ENCODE results near the gene AKR1C4.
"Not testable (repeated sequence)": the region's sequence is repeated elsewhere in the genome, so short reads cannot be mapped to it uniquely, and the experiment has no call there.

AKR1C4 gene

GRCh38 chr10:5184987-5185775 lies 11.5 kb upstream of the AKR1C4 start, which contains the start of gene AKR1C8:
Gene AKR1C8, minus strand, starts transcription at chr10:5185150. Its CDS starts 46 bp downstream, at chr10:5185104.
- Histone ChIP-seq H3K4me1 (ENCODE audit: insufficient read depth, low read length) (no peaks in the 10 kb centered on the region), H3K9ac (ENCODE audit: low read depth, low read length) (no peak within 1 kb of the TSS), H3K9me3 (ENCODE audit: control insufficient read depth, insufficient read depth, low read length) (no peaks in the 10 kb centered on the region), H3K36me3 (ENCODE audit: insufficient read depth, low read length) (no peaks in the 10 kb centered on the region)

- H3K9me3 ChIP-seq (ENCODE audit: control insufficient read depth, insufficient read depth, low read length), result no peaks in the 10 kb centered on the region
- no peaks in the 10 kb centered on the region for H3K36me3 ChIP-seq (ENCODE audit: insufficient read depth, low read length)
- H3K9ac ChIP-seq (ENCODE audit: low read depth, low read length), result no peak overlapping the region
- H3K4me1 ChIP-seq (ENCODE audit: insufficient read depth, low read length), result no peaks in the 10 kb centered on the region
Observed at GRCh38 chr10:5187867-5188266, 8.8 kb upstream of the AKR1C4 start.

GRCh38 chr10:5188358-5188757 lies 8.3 kb upstream of the AKR1C4 start:
- H3K4me1 ChIP-seq (ENCODE audit: insufficient read depth, low read length), result no peaks in the 10 kb centered on the region
- H3K9me3 ChIP-seq (ENCODE audit: control insufficient read depth, insufficient read depth, low read length), result no peaks in the 10 kb centered on the region
- H3K36me3 ChIP-seq (ENCODE audit: insufficient read depth, low read length), result no peaks in the 10 kb centered on the region
- no peak overlapping the region for H3K9ac ChIP-seq (ENCODE audit: low read depth, low read length)

- Histone ChIP-seq H3K4me1 (ENCODE audit: insufficient read depth, low read length) (no peaks in the 10 kb centered on the region), H3K9me3 (ENCODE audit: control insufficient read depth, insufficient read depth, low read length) (no peaks in the 10 kb centered on the region), H3K36me3 (ENCODE audit: insufficient read depth, low read length) (no peaks in the 10 kb centered on the region), H3K9ac (ENCODE audit: low read depth, low read length) (no peak overlapping the region)
Observed at GRCh38 chr10:5194431-5194830, 2.2 kb upstream of the AKR1C4 start.

GRCh38 chr10:5195727-5196374 lies 786 bp upstream of the AKR1C4 start:
- Histone ChIP-seq H3K9ac (ENCODE audit: low read depth, low read length) (no peak overlapping the region), H3K36me3 (ENCODE audit: insufficient read depth, low read length) (no peaks in the 10 kb centered on the region), H3K9me3 (ENCODE audit: control insufficient read depth, insufficient read depth, low read length) (no peaks in the 10 kb centered on the region)

GRCh38 chr10:5198386-5198785 lies 1.7 kb downstream of the AKR1C4 start:
- no peak overlapping the region for H3K9ac ChIP-seq (ENCODE audit: low read depth, low read length)
- H3K9me3 ChIP-seq (ENCODE audit: control insufficient read depth, insufficient read depth, low read length), result no peaks in the 10 kb centered on the region
- no peaks in the 10 kb centered on the region for H3K36me3 ChIP-seq (ENCODE audit: insufficient read depth, low read length)
- H3K4me1 ChIP-seq (ENCODE audit: insufficient read depth, low read length), result no peaks in the 10 kb centered on the region

More at GRCh38 chr10:5195727-5196374, 786 bp upstream of the AKR1C4 start:
- H3K4me1 ChIP-seq (ENCODE audit: insufficient read depth, low read length), result no peaks in the 10 kb centered on the region

- Histone ChIP-seq H3K9ac (ENCODE audit: low read depth, low read length) (no peak overlapping the region), H3K9me3 (ENCODE audit: control insufficient read depth, insufficient read depth, low read length) (no peaks in the 10 kb centered on the region), H3K36me3 (ENCODE audit: insufficient read depth, low read length) (no peaks in the 10 kb centered on the region)
Observed at GRCh38 chr10:5199398-5199797, 2.8 kb downstream of the AKR1C4 start.

GRCh38 chr10:5206799-5207198 lies 10.2 kb downstream of the AKR1C4 start:
- H3K9me3 ChIP-seq (ENCODE audit: control insufficient read depth, insufficient read depth, low read length), result no peaks in the 10 kb centered on the region
- no peak overlapping the region for H3K9ac ChIP-seq (ENCODE audit: low read depth, low read length)
- no peaks in the 10 kb centered on the region for H3K4me1 ChIP-seq (ENCODE audit: insufficient read depth, low read length)
- H3K36me3 ChIP-seq (ENCODE audit: insufficient read depth, low read length), result no peaks in the 10 kb centered on the region

More at GRCh38 chr10:5199398-5199797, 2.8 kb downstream of the AKR1C4 start:
- H3K4me1 ChIP-seq (ENCODE audit: insufficient read depth, low read length), result no peaks in the 10 kb centered on the region

GRCh38 chr10:5209776-5210175 lies 13.1 kb downstream of the AKR1C4 start:
- H3K9me3 ChIP-seq (ENCODE audit: control insufficient read depth, insufficient read depth, low read length); H3K4me1 ChIP-seq (ENCODE audit: insufficient read depth, low read length); H3K36me3 ChIP-seq (ENCODE audit: insufficient read depth, low read length); H3K9ac ChIP-seq (ENCODE audit: low read depth, low read length): not testable (repeated sequence)

GRCh38 chr10:5210261-5210660 lies 13.6 kb downstream of the AKR1C4 start:
- not testable (repeated sequence) for H3K9ac ChIP-seq (ENCODE audit: low read depth, low read length)

GRCh38 chr10:5211696-5212536 lies 15.3 kb downstream of the AKR1C4 start:
- H3K9me3 ChIP-seq (ENCODE audit: control insufficient read depth, insufficient read depth, low read length), result no peaks in the 10 kb centered on the region
- H3K36me3 ChIP-seq (ENCODE audit: insufficient read depth, low read length), result no peaks in the 10 kb centered on the region
- no peak overlapping the region for H3K9ac ChIP-seq (ENCODE audit: low read depth, low read length)
- no peaks in the 10 kb centered on the region for H3K4me1 ChIP-seq (ENCODE audit: insufficient read depth, low read length)

More at GRCh38 chr10:5210261-5210660, 13.6 kb downstream of the AKR1C4 start:
- not testable (repeated sequence) for H3K4me1 ChIP-seq (ENCODE audit: insufficient read depth, low read length); H3K36me3 ChIP-seq (ENCODE audit: insufficient read depth, low read length); H3K9me3 ChIP-seq (ENCODE audit: control insufficient read depth, insufficient read depth, low read length)

- Histone ChIP-seq H3K4me1 (ENCODE audit: insufficient read depth, low read length) (no peaks in the 10 kb centered on the region), H3K36me3 (ENCODE audit: insufficient read depth, low read length) (no peaks in the 10 kb centered on the region), H3K9ac (ENCODE audit: low read depth, low read length) (no peak overlapping the region), H3K9me3 (ENCODE audit: control insufficient read depth, insufficient read depth, low read length) (no peaks in the 10 kb centered on the region; the same call in 1 of the 2 replicates)
Observed at GRCh38 chr10:5216801-5217200, 20.2 kb downstream of the AKR1C4 start.

GRCh38 chr10:5219262-5219661 lies 22.6 kb downstream of the AKR1C4 start:
- Histone ChIP-seq H3K9ac (ENCODE audit: low read depth, low read length) (no peak overlapping the region), H3K9me3 (ENCODE audit: control insufficient read depth, insufficient read depth, low read length) (no peaks in the 10 kb centered on the region; the same call in 1 of the 2 replicates), H3K4me1 (ENCODE audit: insufficient read depth, low read length) (no peaks in the 10 kb centered on the region), H3K36me3 (ENCODE audit: insufficient read depth, low read length) (no peaks in the 10 kb centered on the region)

GRCh38 chr10:5222942-5223341 lies 26.3 kb downstream of the AKR1C4 start:
- H3K4me1 ChIP-seq (ENCODE audit: insufficient read depth, low read length); H3K9ac ChIP-seq (ENCODE audit: low read depth, low read length): not testable (repeated sequence)

More at GRCh38 chr10:5222942-5223341, 26.3 kb downstream of the AKR1C4 start:
- not testable (repeated sequence) for H3K9me3 ChIP-seq (ENCODE audit: control insufficient read depth, insufficient read depth, low read length); H3K36me3 ChIP-seq (ENCODE audit: insufficient read depth, low read length)
